Measurements from ENCODE around the gene MANEAL.

- TF ChIP-seq CTCF (IDR thresholded peaks at IDR 0.05): no peak
- no peak for TF ChIP-seq POLR2A (IDR thresholded peaks at IDR 0.05)
Measured at GRCh38 chr1:37813529-37814145, 20.0 kb downstream of the MANEAL start.

Data from breast epithelium (tissue), 3 donors.